ENCODE measurements around the gene TMEM184A. TPM values are rescaled to one million over a fixed set of nuclear protein-coding genes. Genes with fewer than 3 reads are reported as not detected.

TMEM184A gene
- total and polyA plus RNA-seq, 2 of the 4 experiments (the other 2 are of a cell fraction), result 0.36 to 1.9 TPM

GRCh38 chr7:1595636-1596035 lies 39.6 kb upstream of the TMEM184A start:
- no TSS peak for BruUV-seq (replicated peaks)
- no peak overlapping the region for H2AFZ ChIP-seq (replicated peaks; ENCODE audit: low read length, poor library complexity)
- H3K4me1 ChIP-seq (ENCODE audit: control insufficient read depth, insufficient read depth, low read length), result no peaks in the 10 kb centered on the region
- no peak overlapping the region for H2BK20ac ChIP-seq (ENCODE audit: low read depth, low read length)
- no peak overlapping the region for H2BK120ac ChIP-seq (ENCODE audit: low read depth, low read length)
- no peaks in the 10 kb centered on the region for H3K79me1 ChIP-seq (ENCODE audit: low read depth in 1 of 2, low read length in 2 of 2)
- H3K27me3 ChIP-seq (ENCODE audit: control insufficient read depth, insufficient read depth, low read length), result peaks cover 66% of the 10 kb centered on the region
- no peak for DNase-seq
- H4K8ac ChIP-seq (ENCODE audit: low read depth in 2 of 2, low read length in 2 of 2), result no peak overlapping the region
- no peak overlapping the region for H3K4ac ChIP-seq (ENCODE audit: low read depth, low read length)
- H4K91ac ChIP-seq (ENCODE audit: insufficient read depth, low read depth, low read length), result no peak overlapping the region
- intact Hi-C loops (cut with micrococcal nuclease) (no loop called here), dilution Hi-C loops (cut with HindIII; ENCODE audit: low sequenced_read_pairs, unreplicated experiment) (no loop called here), in situ Hi-C loops (cut with MboI; ENCODE audit: low sequenced_read_pairs) (no loop called here)
- no peak overlapping the region for H3K18ac ChIP-seq (ENCODE audit: low read depth, low read length)
- TF ChIP-seq POLR2A (IDR thresholded peaks at IDR 0.05; ENCODE audit: low read depth, low read length) (no peak), USF2 (IDR thresholded peaks at IDR 0.05; ENCODE audit: low read depth, low read length) (no peak), NFE2L2 (IDR thresholded peaks at IDR 0.05; ENCODE audit: low read depth, low read length) (no peak), MAZ (IDR thresholded peaks at IDR 0.05; ENCODE audit: borderline replicate concordance, low read depth, low read length) (no peak), BHLHE40 (IDR thresholded peaks at IDR 0.05; ENCODE audit: low read depth, low read length) (no peak), FOS (IDR thresholded peaks at IDR 0.05; ENCODE audit: low read depth, low read length) (no peak), MXI1 (IDR thresholded peaks at IDR 0.05; ENCODE audit: borderline replicate concordance, low read depth, low read length) (no peak), MAFK (IDR thresholded peaks at IDR 0.05; ENCODE audit: low read depth, low read length) (no peak), RAD21 (IDR thresholded peaks at IDR 0.05; ENCODE audit: low read length) (no peak), SMC3 (IDR thresholded peaks at IDR 0.05; ENCODE audit: low read depth, low read length) (no peak), CHD1 (IDR thresholded peaks at IDR 0.05; ENCODE audit: low read depth, low read length) (no peak), RFX5 (IDR thresholded peaks at IDR 0.05; ENCODE audit: low read depth, low read length) (no peak), CEBPB (IDR thresholded peaks at IDR 0.05; ENCODE audit: low read depth, low read length) (no peak), ELK1 (IDR thresholded peaks at IDR 0.05; ENCODE audit: borderline replicate concordance, low read depth, low read length) (no peak)
- H3K23ac ChIP-seq (ENCODE audit: low read depth, low read length), result no peak overlapping the region
- ATAC-seq (ENCODE audit: low read depth), result no peak
- H3K14ac ChIP-seq (replicated peaks; ENCODE audit: low read depth, low read length), result no peak overlapping the region
- H2BK15ac ChIP-seq (ENCODE audit: low read depth, low read length), result no peak overlapping the region
- no peak overlapping the region for H2AK5ac ChIP-seq (ENCODE audit: low read depth, low read length)
- H3K9me1 ChIP-seq (ENCODE audit: insufficient read depth, low read length), result no peaks in the 10 kb centered on the region
- H2BK5ac ChIP-seq (ENCODE audit: low read depth, low read length, poor library complexity, severe bottlenecking), result no peak overlapping the region
- H3K56ac ChIP-seq (ENCODE audit: extremely low read depth, insufficient read depth, low read length), result no peak overlapping the region
- 25% methylated on average over 1 of the region's 12 CpGs; no CpG with 5 or more reads in 1 of the 2 experiments for WGBS, 2 experiments (ENCODE audit: extremely low coverage in 2 of 2, insufficient read length in 1 of 2)
- no peaks in the 10 kb centered on the region for H3K9me3 ChIP-seq (ENCODE audit: control insufficient read depth, insufficient read depth, low read length)
- H4K5ac ChIP-seq (ENCODE audit: low read depth, low read length), result no peak overlapping the region
- no peaks in the 10 kb centered on the region for H3K36me3 ChIP-seq (ENCODE audit: control insufficient read depth, insufficient read depth, low read length)
- ChIA-PET CTCF (no interaction called here), POLR2A (ENCODE audit: unreplicated experiment) (no interaction called here)
- H3K9ac ChIP-seq (ENCODE audit: low read depth, low read length), result no peak overlapping the region
- no peak overlapping the region for H3K27ac ChIP-seq (ENCODE audit: insufficient read depth, low read length)
- no peak overlapping the region for H3K4me2 ChIP-seq (ENCODE audit: low read depth, low read length)
- H2AK9ac ChIP-seq (replicated peaks; ENCODE audit: low read depth, low read length, poor library complexity), result no peak overlapping the region
- no peaks in the 10 kb centered on the region for H4K20me1 ChIP-seq (ENCODE audit: insufficient read depth, low read length)
- no peak overlapping the region for H3K4me3 ChIP-seq (ENCODE audit: insufficient read depth, low read depth, low read length)
